NCI-H524 treated with DMSO at 0.1 percent for 48 hours (cell line): ENCODE results near the gene EWSR1.

Source experiments
- DNase-seq: peaks from one replicate; lab custom pipeline; 2025; lab: John Stamatoyannopoulos, UW

The EWSR1 gene

GRCh38 chr22:29320546-29320945 lies 52.5 kb downstream of the EWSR1 start:
- no peak for DNase-seq

- no peak for DNase-seq
These were observed 55.6 kb downstream of the EWSR1 start for GRCh38 chr22:29323641-29324040.

- DNase-seq = no peak
These were observed 57.3 kb downstream of the EWSR1 start for GRCh38 chr22:29325356-29325755.

GRCh38 chr22:29325785-29326315 lies 57.8 kb downstream of the EWSR1 start:
- no peak for DNase-seq

- no peak for DNase-seq
These were observed 58.4 kb downstream of the EWSR1 start for GRCh38 chr22:29326481-29326880.

GRCh38 chr22:29327089-29327764 lies 59.2 kb downstream of the EWSR1 start:
- no peak for DNase-seq

GRCh38 chr22:29328055-29328454 lies 60.0 kb downstream of the EWSR1 start:
- DNase-seq = no peak

GRCh38 chr22:29328566-29329500 lies 60.8 kb downstream of the EWSR1 start:
- DNase-seq = no peak

GRCh38 chr22:29329581-29329980 lies 61.5 kb downstream of the EWSR1 start:
- no peak for DNase-seq

- no peak for DNase-seq
These were observed 62.2 kb downstream of the EWSR1 start for GRCh38 chr22:29330291-29330690.

- DNase-seq = no peak
These were observed 62.7 kb downstream of the EWSR1 start for GRCh38 chr22:29330753-29331152.

- DNase-seq = no peak
These were observed 63.1 kb downstream of the EWSR1 start for GRCh38 chr22:29331213-29331612.

GRCh38 chr22:29331658-29332300 lies 63.7 kb downstream of the EWSR1 start:
- no peak for DNase-seq

GRCh38 chr22:29332886-29333496 lies 64.9 kb downstream of the EWSR1 start:
- no peak for DNase-seq

GRCh38 chr22:29334148-29334547 lies 66.1 kb downstream of the EWSR1 start:
- no peak for DNase-seq

GRCh38 chr22:29334696-29335344 lies 66.8 kb downstream of the EWSR1 start:
- no peak for DNase-seq

GRCh38 chr22:29335656-29336055 lies 67.6 kb downstream of the EWSR1 start:
- no peak for DNase-seq

- no peak for DNase-seq
These were observed 68.9 kb downstream of the EWSR1 start for GRCh38 chr22:29336751-29337490.

GRCh38 chr22:29337631-29338284 lies 69.7 kb downstream of the EWSR1 start:
- DNase-seq = no peak

- no peak for DNase-seq
These were observed 70.3 kb downstream of the EWSR1 start for GRCh38 chr22:29338398-29338797.
